DND-41 (cell line): ENCODE results near the gene METRN.

ENCODE experiments used
- ATAC-seq: fragments of 200-7000 bp; cut with Tn5 transposase; 3 replicates; pipeline ENCODE4 v1.9.1; 2021; ENCODE audit warnings: low read depth; ENCODE audit not compliant: insufficient read depth
- DNase-seq: peaks from one replicate; pipeline ENCODE4 v3.0.0-alpha.2; 2020
- H2AFZ ChIP-seq: 2 replicates; pipeline ENCODE4 v1.6.0; 2012; ENCODE audit warnings: low read depth, low read length
- H3K27ac ChIP-seq: 2 replicates; pipeline ENCODE4 v1.5.1; 2012; ENCODE audit warnings: low read length, inconsistent platforms
- H3K27me3 ChIP-seq: fragments of 200-600 bp; sonication (generic); 2 replicates; pipeline ENCODE4 v1.6.0; 2012; ENCODE audit warnings: low read length, mild to moderate bottlenecking, inconsistent platforms; ENCODE audit not compliant: insufficient read depth, poor library complexity
- H3K36me3 ChIP-seq: 2 replicates; pipeline ENCODE4 v1.5.1; 2012; ENCODE audit warnings: low read length, inconsistent platforms; ENCODE audit not compliant: insufficient read depth
- H3K4me1 ChIP-seq: 2 replicates; pipeline ENCODE4 v1.5.1; 2012; ENCODE audit warnings: mild to moderate bottlenecking, low read length; ENCODE audit not compliant: insufficient read depth
- H3K4me2 ChIP-seq: 2 replicates; pipeline ENCODE4 v1.6.0; 2012; ENCODE audit warnings: mild to moderate bottlenecking, moderate library complexity, low read length, inconsistent platforms; ENCODE audit not compliant: insufficient read depth
- H3K4me3 ChIP-seq, 2 experiments: fragments of 200-600 bp in 1 of 2; shearing (Covaris generic) in 1 of 2; 2 replicates each; pipeline ENCODE4 v1.5.1; 2012 to 2016; ENCODE audit warnings: inconsistent platforms in 2 of 2, low read length in 2 of 2, mild to moderate bottlenecking in 2 of 2, low read depth in 1 of 2, moderate library complexity in 1 of 2
- H3K79me2 ChIP-seq: 2 replicates; pipeline ENCODE4 v1.6.0; 2012; ENCODE audit warnings: low read length, inconsistent platforms; ENCODE audit not compliant: insufficient read depth
- H3K9ac ChIP-seq: 2 replicates; pipeline ENCODE4 v1.6.0; 2012; ENCODE audit warnings: low read depth, mild to moderate bottlenecking, inconsistent platforms, low read length, moderate library complexity
- H3K9me3 ChIP-seq: 2 replicates; pipeline ENCODE4 v1.5.1; 2012; ENCODE audit warnings: low read length, moderate library complexity, mild to moderate bottlenecking, inconsistent platforms; ENCODE audit not compliant: insufficient read depth, severe bottlenecking
- H4K20me1 ChIP-seq: 2 replicates; pipeline ENCODE4 v1.6.0; 2012; ENCODE audit warnings: low read length; ENCODE audit not compliant: insufficient read depth
- EZH2 ChIP-seq: IDR thresholded peaks from 3 replicates; pipeline ENCODE4 v1.6.1; 2012; ENCODE audit warnings: borderline replicate concordance, low read depth, mild to moderate bottlenecking, moderate library complexity, low read length, inconsistent platforms; ENCODE audit not compliant: severe bottlenecking
- TF ChIP-seq, protein P1 (sequence below): IDR thresholded peaks from 2 replicates; pipeline ENCODE4 v1.5.1; 2012; ENCODE audit warnings: borderline replicate concordance, low read length, moderate library complexity, mild to moderate bottlenecking; ENCODE audit not compliant: poor library complexity, severe bottlenecking; ENCODE audit errors: extremely low read depth

METRN gene

DNA sequence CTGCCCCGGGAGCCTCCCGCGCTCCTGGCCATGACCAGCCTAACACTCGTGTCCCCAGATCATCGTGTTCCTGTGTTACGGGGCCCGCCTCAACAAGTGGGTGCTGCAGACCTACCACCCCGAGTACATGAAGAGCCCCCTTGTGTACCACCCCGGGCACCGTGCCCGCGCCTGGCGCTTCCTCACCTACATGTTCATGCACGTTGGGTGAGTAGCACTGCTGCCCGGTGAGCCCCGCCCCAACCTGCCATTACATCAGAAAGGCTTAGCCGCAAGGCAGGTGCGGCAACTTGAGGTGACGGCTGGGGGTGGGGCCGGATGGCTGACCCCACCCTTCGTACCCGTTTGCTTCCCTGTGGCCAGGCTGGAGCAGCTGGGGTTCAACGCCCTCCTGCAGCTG lies 38.0 kb upstream of the METRN start:
- Histone ChIP-seq H3K4me1 (peaks cover 25% of the 10 kb centered on the region), H3K9ac (no peak overlapping the region), H3K27me3 (no peaks in the 10 kb centered on the region), H3K9me3 (no peaks in the 10 kb centered on the region), H4K20me1 (peaks cover 56% of the 10 kb centered on the region), H3K79me2 (peaks cover 16% of the 10 kb centered on the region), H3K36me3 (peaks cover 32% of the 10 kb centered on the region), H2AFZ (no peak overlapping the region), H3K4me3 (no peak overlapping the region), H3K27ac (no peak overlapping the region), H3K4me2 (no peak overlapping the region)
- TF ChIP-seq EZH2 = no peak
- TF ChIP-seq, protein P1, sequence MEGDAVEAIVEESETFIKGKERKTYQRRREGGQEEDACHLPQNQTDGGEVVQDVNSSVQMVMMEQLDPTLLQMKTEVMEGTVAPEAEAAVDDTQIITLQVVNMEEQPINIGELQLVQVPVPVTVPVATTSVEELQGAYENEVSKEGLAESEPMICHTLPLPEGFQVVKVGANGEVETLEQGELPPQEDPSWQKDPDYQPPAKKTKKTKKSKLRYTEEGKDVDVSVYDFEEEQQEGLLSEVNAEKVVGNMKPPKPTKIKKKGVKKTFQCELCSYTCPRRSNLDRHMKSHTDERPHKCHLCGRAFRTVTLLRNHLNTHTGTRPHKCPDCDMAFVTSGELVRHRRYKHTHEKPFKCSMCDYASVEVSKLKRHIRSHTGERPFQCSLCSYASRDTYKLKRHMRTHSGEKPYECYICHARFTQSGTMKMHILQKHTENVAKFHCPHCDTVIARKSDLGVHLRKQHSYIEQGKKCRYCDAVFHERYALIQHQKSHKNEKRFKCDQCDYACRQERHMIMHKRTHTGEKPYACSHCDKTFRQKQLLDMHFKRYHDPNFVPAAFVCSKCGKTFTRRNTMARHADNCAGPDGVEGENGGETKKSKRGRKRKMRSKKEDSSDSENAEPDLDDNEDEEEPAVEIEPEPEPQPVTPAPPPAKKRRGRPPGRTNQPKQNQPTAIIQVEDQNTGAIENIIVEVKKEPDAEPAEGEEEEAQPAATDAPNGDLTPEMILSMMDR = no peak
- ATAC-seq = no peak
- DNase-seq = no peak

DNA sequence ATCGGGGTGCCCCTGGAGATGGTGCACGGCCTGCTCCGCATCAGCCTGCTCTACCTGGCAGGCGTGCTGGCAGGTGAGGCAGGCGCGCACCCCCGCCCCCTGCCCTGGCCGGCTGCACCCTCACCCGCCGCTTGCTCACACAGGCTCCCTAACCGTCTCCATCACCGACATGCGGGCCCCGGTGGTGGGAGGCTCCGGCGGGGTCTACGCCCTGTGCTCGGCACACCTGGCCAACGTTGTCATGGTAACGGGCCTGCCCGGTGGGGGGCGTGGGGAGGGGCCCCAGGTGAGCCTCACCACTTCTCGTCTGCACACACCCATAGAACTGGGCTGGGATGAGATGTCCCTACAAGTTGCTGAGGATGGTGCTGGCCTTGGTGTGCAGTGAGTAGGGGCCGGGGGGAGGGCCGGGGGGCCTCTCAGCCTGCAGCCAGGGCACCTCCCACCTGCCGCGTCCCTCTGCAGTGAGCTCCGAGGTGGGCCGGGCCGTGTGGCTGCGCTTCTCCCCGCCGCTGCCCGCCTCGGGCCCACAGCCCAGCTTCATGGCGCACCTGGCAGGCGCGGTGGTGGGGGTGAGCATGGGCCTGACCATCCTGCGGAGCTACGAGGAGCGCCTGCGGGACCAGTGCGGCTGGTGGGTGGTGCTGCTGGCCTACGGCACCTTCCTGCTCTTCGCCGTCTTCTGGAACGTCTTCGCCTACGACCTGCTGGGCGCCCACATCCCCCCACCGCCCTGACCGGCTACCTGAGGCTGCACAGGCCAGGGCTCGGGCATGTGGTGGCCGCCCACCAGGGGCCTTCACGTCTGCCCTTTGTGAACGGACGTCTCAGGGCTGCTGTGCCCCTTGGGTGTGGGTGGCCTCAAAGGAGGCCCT lies 37.4 kb upstream of the METRN start:
- no peak overlapping the region for H3K4me2 ChIP-seq
- peaks cover 32% of the 10 kb centered on the region for H3K36me3 ChIP-seq
- no peaks in the 10 kb centered on the region for H3K27me3 ChIP-seq
- H2AFZ ChIP-seq = no peak overlapping the region
- no peak overlapping the region for H3K27ac ChIP-seq
- no peak overlapping the region for H3K4me3 ChIP-seq
- H3K9ac ChIP-seq = no peak overlapping the region
- ATAC-seq (no peak), DNase-seq (no peak)
- H3K9me3 ChIP-seq = no peaks in the 10 kb centered on the region
- H3K4me1 ChIP-seq = peaks cover 32% of the 10 kb centered on the region
- TF ChIP-seq EZH2 = no peak
- TF ChIP-seq, protein P1 = no peak
- H4K20me1 ChIP-seq = peaks cover 56% of the 10 kb centered on the region
- peaks cover 22% of the 10 kb centered on the region for H3K79me2 ChIP-seq

DNA sequence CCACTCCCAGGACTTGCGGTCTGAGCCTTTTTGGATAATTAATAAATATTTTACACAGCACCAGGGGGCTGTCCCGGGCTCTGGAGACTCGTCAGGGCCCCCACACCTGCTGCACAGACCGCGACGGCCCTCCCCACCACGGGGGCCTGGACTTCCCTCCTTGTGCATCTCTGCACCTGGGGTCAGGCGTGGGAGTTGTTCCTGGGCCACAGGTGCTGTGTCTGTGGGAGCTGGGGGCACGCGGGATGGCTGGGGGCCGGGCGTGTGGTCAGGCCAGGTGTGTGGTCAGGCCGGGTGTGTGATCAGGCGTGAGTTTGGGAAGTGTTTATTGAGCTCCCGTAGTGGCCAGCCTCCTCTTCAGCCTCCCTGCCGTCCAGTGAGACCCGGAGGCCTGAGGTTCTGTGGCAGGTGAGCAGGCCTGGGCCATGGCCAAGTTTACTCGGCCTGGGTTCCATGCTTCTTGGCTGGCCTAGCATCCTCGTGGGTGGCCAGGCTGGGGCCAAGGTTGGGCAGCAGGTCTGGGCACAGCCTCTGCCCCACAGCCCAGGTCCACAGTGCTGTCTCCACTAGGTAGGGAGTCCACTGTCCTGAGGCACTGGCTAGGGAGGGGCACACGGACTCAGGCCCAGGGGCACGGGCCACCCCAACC lies 36.6 kb upstream of the METRN start:
- peaks cover 40% of the 10 kb centered on the region for H3K4me1 ChIP-seq
- H2AFZ ChIP-seq = no peak overlapping the region
- no peaks in the 10 kb centered on the region for H3K27me3 ChIP-seq
- peaks cover 30% of the 10 kb centered on the region for H3K79me2 ChIP-seq
- H3K27ac ChIP-seq = no peak overlapping the region; the same call in 1 of the 2 replicates
- H4K20me1 ChIP-seq = peaks cover 57% of the 10 kb centered on the region
- no peak for DNase-seq
- TF ChIP-seq EZH2 = no peak
- TF ChIP-seq, protein P1 = no peak
- no peak overlapping the region for H3K9ac ChIP-seq
- no peak overlapping the region for H3K4me3 ChIP-seq
- no peak overlapping the region for H3K4me2 ChIP-seq
- ATAC-seq = no peak
- no peaks in the 10 kb centered on the region for H3K9me3 ChIP-seq
- H3K36me3 ChIP-seq = peaks cover 32% of the 10 kb centered on the region
